Caco-2 (cell line): ENCODE measurements around the gene QPCT. TPM values are rescaled to one million over a fixed set of nuclear protein-coding genes. Genes with fewer than 3 reads are reported as not detected.

ENCODE experiments used
- BruUV-seq: library from RNA; stranded (reverse); fragments of 400-500 nt; replicated peaks from 2 replicates; lab custom pipeline; 2021; lab: Mats Ljungman, UMichigan
- CTCF ChIA-PET: fragments of 300-600 bp; sonication (Branson Sonifier 250); formaldehyde crosslinking; loops from one replicate; lab custom pipeline; 2022; ENCODE audit warnings: antibody characterized with exemption; lab: Charles Lee
- POLR2A ChIA-PET: fragments of 300-600 bp; sonication (Branson Sonifier 250); formaldehyde crosslinking; loops from one replicate; lab custom pipeline; 2022; ENCODE audit warnings: antibody characterized with exemption; lab: Charles Lee
- DNase-seq, 2 experiments: peaks; one replicate each; pipeline versions ENCODE4 v3.0.0 to v3.0.0-alpha.2; 2020 to 2022
- H3K27me3 ChIP-seq: replicated peaks from 2 replicates; pipeline ENCODE4 v1.6.0; 2011; ENCODE audit warnings: low read length; ENCODE audit not compliant: control insufficient read depth, insufficient read depth
- H3K36me3 ChIP-seq: 2 replicates; pipeline ENCODE4 v1.5.1; 2011; ENCODE audit warnings: low read length; ENCODE audit not compliant: control insufficient read depth, insufficient read depth
- H3K4me1 ChIP-seq: fragments of 250-450 bp; sonication (Bioruptor Pico); 2 replicates; pipeline ENCODE4 v1.5.1; 2020; ENCODE audit warnings: mild to moderate bottlenecking
- H3K4me3 ChIP-seq: 2 replicates; pipeline ENCODE4 v1.5.1; 2011; ENCODE audit warnings: low read depth, mild to moderate bottlenecking, control low read depth, low read length
- H3K9me3 ChIP-seq: fragments of 250-450 bp; sonication (Bioruptor Pico); 2 replicates; pipeline ENCODE4 v1.5.1; 2020; ENCODE audit warnings: mild to moderate bottlenecking, moderate library complexity
- H3K27ac Mint-ChIP-seq: one replicate; pipeline ENCODE4 v1.8.0; 2022; ENCODE audit warnings: mixed read lengths; ENCODE audit not compliant: unreplicated experiment
- H3K27me3 Mint-ChIP-seq: one replicate; pipeline ENCODE4 v1.8.0; 2022; ENCODE audit warnings: mixed read lengths; ENCODE audit not compliant: insufficient read depth, unreplicated experiment
- H3K36me3 Mint-ChIP-seq: one replicate; pipeline ENCODE4 v1.8.0; 2022; ENCODE audit warnings: mild to moderate bottlenecking, mixed read lengths; ENCODE audit not compliant: insufficient read depth, unreplicated experiment
- H3K4me1 Mint-ChIP-seq: one replicate; pipeline ENCODE4 v1.8.0; 2022; ENCODE audit warnings: low read depth, mixed read lengths; ENCODE audit not compliant: unreplicated experiment
- H3K4me3 Mint-ChIP-seq: one replicate; pipeline ENCODE4 v1.8.0; 2022; ENCODE audit warnings: mild to moderate bottlenecking, moderate library complexity, mixed read lengths; ENCODE audit not compliant: unreplicated experiment
- H3K9me3 Mint-ChIP-seq: one replicate; pipeline ENCODE4 v1.8.0; 2022; ENCODE audit warnings: mixed read lengths; ENCODE audit not compliant: unreplicated experiment
- CTCF ChIP-seq, 2 experiments: fragments of 200-600 bp in 1 of 2; IDR thresholded peaks; 1 replicate in 1 of 2; 2 replicates in 1 of 2; pipeline versions ENCODE4 v1.5.1 to v1.8.0; 2011 to 2022; ENCODE audit warnings: antibody characterized with exemption in 1 of 2, control low read depth in 1 of 2, inconsistent platforms in 1 of 2, low read depth in 1 of 2, low read length in 1 of 2, mild to moderate bottlenecking in 1 of 2, moderate library complexity in 1 of 2; ENCODE audit not compliant: insufficient read depth in 1 of 2, severe bottlenecking in 1 of 2, unreplicated experiment in 1 of 2
- intact Hi-C: fragments of 100-400 bp; cut with micrococcal nuclease; formaldehyde crosslinking; loops from one replicate; pipeline ENCODE4 v1.10.0; 2022; ENCODE audit not compliant: unreplicated experiment
- total RNA-seq: library from RNA; stranded (reverse); gene quantifications from 2 replicates; pipeline ENCODE4 v1.2.3, GENCODE V29; 2022

The QPCT gene
- total RNA-seq, 1 experiment from 2014 or later, result 4.7 TPM

DNA sequence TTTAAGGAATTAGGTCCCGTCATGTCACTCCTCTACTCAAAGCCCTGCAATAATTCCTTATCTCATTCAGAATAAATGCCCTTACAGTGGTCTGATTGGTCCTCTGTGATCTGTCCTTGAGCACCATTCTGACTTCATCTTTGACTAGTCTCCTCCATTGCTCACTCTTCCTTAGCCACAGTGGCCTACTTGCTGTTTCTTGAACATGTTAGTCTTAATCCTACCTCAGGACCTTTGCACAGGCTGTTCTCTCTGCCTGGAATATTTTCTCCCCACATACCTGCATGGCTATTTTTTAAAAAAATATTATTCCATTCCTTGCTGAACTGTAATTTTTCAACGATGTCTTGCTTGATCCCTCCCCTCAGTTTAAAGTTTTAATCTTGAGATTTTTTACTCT is 48.0 kb downstream of the QPCT start:
- no TSS peak for BruUV-seq
- Histone ChIP-seq H3K27me3 (no peaks in the 10 kb centered on the region), H3K36me3 (no peaks in the 10 kb centered on the region), H3K9me3 (no peaks in the 10 kb centered on the region), H3K4me1 (peaks cover 12% of the 10 kb centered on the region), H3K4me3 (no peak overlapping the region)
- ChIA-PET CTCF (no interaction called here), POLR2A (no interaction called here)
- no peaks in the 10 kb centered on the region for H3K36me3 Mint-ChIP-seq
- no peak overlapping the region for H3K4me3 Mint-ChIP-seq
- no peak for TF ChIP-seq CTCF (IDR thresholded peaks at IDR 0.05; ENCODE audit: insufficient read depth in 1 of 2, low read depth in 1 of 2, low read length in 1 of 2, severe bottlenecking in 1 of 2, unreplicated experiment in 1 of 2)
- H3K9me3 Mint-ChIP-seq, result peaks cover 10% of the 10 kb centered on the region
- H3K27me3 Mint-ChIP-seq, result no peaks in the 10 kb centered on the region
- intact Hi-C loops, result loop anchor here (10.0 kb wide), 1 partner anchor 882 kb away; no protein-coding TSS in a partner anchor
- peaks cover 26% of the 10 kb centered on the region for H3K4me1 Mint-ChIP-seq
- no peak overlapping the region for H3K27ac Mint-ChIP-seq
- DNase-seq, result no peak

DNA sequence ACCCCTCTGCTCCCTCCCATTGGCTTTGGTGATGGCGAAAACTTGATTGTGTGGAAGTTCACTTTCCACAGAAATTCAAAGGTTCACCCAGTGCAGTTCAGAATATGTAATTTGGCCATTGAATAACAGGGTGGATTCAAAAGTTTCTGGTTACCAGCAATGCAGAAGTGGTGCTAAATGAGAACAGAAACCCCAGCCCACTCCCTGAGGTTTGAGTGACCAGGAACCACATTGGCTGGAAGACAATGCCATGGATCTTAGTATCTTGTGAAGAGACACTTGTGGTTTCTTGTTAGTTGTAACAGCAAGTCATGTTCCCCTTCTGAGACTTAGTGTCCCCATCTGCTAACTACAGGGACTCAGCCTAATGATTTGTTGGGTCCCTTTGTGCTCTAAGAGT is 49.8 kb downstream of the QPCT start:
- intact Hi-C loops, result loop anchor here (10.0 kb wide), 1 partner anchor 881 kb away; no protein-coding TSS in a partner anchor
- DNase-seq, result no peak
- TF ChIP-seq CTCF (IDR thresholded peaks at IDR 0.05; ENCODE audit: insufficient read depth in 1 of 2, low read depth in 1 of 2, low read length in 1 of 2, severe bottlenecking in 1 of 2, unreplicated experiment in 1 of 2), result no peak
- no TSS peak for BruUV-seq
- no peaks in the 10 kb centered on the region for H3K27me3 ChIP-seq
- CTCF ChIA-PET, result no interaction called here
- no peak overlapping the region for H3K4me3 ChIP-seq
- Mint-ChIP-seq H3K27ac (no peak overlapping the region), H3K4me3 (no peak overlapping the region), H3K9me3 (peaks cover 10% of the 10 kb centered on the region), H3K4me1 (peaks cover 26% of the 10 kb centered on the region), H3K27me3 (no peaks in the 10 kb centered on the region), H3K36me3 (no peaks in the 10 kb centered on the region)
- no peaks in the 10 kb centered on the region for H3K9me3 ChIP-seq
- POLR2A ChIA-PET, result no interaction called here
- H3K4me1 ChIP-seq, result peaks cover 12% of the 10 kb centered on the region
- no peaks in the 10 kb centered on the region for H3K36me3 ChIP-seq

- intact Hi-C loops, result loop anchor here (5.0 to 10.0 kb wide), 2 partner anchors 108 to 880 kb away; no protein-coding TSS in a partner anchor
- ChIA-PET POLR2A (no interaction called here), CTCF (interaction anchor here (0.7 to 2.6 kb wide), 9 partner anchors 21 to 880 kb away, joined by 4 to 62 read pairs (median 5); no protein-coding TSS in a partner anchor)
- Histone ChIP-seq H3K27me3 (no peaks in the 10 kb centered on the region), H3K36me3 (no peaks in the 10 kb centered on the region), H3K4me3 (no peak overlapping the region), H3K9me3 (no peaks in the 10 kb centered on the region), H3K4me1 (peaks cover 11% of the 10 kb centered on the region)
- no peak overlapping the region for H3K4me3 Mint-ChIP-seq
- H3K36me3 Mint-ChIP-seq, result no peaks in the 10 kb centered on the region
- TF ChIP-seq CTCF (IDR thresholded peaks at IDR 0.05; ENCODE audit: insufficient read depth in 1 of 2, low read depth in 1 of 2, low read length in 1 of 2, severe bottlenecking in 1 of 2, unreplicated experiment in 1 of 2), result no peak
- peaks cover 24% of the 10 kb centered on the region for H3K4me1 Mint-ChIP-seq
- H3K9me3 Mint-ChIP-seq, result peaks cover 10% of the 10 kb centered on the region
- no peak for DNase-seq
- H3K27me3 Mint-ChIP-seq, result no peaks in the 10 kb centered on the region
- no peak overlapping the region for H3K27ac Mint-ChIP-seq
- no TSS peak for BruUV-seq
Observed at GRCh38 chr2:37394796-37395555, 50.5 kb downstream of the QPCT start.
